NCI-H524 (cell line): ENCODE data around the gene ZDHHC5.
A peak's percentile ranks its signal among the peaks of the same experiment; 100 is the strongest.

Experiments used
- DNase-seq, 2 experiments: peaks; one replicate each; lab custom pipeline; 2025; lab: John Stamatoyannopoulos, UW

Gene ZDHHC5, protein sequence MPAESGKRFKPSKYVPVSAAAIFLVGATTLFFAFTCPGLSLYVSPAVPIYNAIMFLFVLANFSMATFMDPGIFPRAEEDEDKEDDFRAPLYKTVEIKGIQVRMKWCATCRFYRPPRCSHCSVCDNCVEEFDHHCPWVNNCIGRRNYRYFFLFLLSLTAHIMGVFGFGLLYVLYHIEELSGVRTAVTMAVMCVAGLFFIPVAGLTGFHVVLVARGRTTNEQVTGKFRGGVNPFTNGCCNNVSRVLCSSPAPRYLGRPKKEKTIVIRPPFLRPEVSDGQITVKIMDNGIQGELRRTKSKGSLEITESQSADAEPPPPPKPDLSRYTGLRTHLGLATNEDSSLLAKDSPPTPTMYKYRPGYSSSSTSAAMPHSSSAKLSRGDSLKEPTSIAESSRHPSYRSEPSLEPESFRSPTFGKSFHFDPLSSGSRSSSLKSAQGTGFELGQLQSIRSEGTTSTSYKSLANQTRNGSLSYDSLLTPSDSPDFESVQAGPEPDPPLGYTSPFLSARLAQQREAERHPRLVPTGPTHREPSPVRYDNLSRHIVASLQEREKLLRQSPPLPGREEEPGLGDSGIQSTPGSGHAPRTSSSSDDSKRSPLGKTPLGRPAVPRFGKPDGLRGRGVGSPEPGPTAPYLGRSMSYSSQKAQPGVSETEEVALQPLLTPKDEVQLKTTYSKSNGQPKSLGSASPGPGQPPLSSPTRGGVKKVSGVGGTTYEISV

DNA sequence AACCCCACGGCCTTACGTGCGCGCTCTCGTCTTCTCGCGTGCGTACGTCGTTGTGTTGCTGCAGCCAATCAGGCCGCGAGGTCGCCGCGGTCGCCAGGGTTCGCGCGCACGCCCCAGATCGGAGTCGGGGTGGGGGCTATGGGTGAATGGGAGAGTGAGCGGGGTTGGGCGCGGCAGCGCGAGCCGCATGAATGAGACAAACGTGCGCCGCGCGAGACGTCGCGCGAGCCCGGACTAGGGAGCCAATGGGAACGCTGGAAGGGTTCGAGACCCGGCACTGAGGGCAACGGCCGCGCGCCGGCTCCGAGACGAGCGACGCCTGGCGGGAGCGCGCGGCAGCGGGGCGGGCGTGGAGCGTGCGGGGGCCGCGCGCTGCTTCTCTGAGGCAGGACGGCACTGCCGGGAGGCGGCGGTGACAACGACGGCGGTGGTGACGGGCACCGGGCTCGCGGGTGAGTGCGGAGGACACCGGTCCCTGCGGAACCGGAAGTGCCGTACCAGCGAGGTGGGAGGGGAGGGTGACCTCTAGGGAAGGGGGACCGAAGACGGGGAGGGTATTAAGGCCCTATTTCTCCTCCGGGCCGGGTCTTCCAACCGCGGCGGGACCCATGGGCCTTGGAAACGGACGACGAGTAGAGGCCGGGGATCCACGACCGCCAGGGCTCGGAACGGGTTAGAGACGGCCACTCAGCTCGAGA is at the start of gene ZDHHC5:
ZDHHC5 (plus strand) TSS at position 379 of the 698 bp plus-strand sequence. CDS start 4,977 bp downstream, outside the sequence.
- DNase-seq = peak; percentile 94 to 97

DNA sequence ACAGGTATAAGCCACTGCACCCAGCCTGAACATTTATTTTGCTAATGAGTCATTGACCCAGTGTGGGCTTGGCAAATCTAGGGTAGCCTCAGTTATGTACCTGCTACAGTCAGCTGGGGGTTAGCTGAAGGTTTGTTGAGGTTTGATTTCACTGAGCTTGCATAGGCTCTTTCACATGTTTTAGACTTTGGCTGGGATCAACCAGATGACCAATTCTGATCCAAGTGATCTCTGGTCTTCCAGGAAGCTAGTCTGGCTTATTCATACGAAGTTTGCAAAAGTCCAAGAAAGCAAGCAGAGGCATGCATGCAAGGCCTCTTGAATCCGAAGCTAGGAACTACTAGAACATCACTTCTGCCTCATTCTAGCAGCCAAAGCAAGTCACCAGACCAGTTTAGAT is 49.5 kb upstream of the ZDHHC5 start:
- DNase-seq = no peak

DNA sequence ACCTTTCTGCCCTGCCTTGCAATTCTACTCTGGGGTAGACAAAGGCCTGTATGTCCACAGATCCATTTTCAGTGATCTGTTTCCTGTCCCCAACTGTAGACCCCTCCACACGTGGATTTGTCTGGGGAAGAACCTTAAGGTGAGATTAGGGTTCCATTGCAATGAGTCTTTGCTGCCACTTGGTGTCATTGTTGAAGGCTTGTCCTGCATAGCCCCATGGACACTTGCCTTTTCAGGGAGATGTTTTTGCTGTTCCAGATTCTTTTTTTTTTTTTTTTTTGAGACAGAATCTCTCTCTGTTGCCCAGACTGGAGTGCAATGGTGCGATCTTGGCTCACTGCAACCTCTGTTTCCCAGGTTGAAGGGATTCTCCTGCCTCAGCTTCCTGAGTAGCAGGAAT is 48.6 kb upstream of the ZDHHC5 start:
- DNase-seq = no peak

DNA sequence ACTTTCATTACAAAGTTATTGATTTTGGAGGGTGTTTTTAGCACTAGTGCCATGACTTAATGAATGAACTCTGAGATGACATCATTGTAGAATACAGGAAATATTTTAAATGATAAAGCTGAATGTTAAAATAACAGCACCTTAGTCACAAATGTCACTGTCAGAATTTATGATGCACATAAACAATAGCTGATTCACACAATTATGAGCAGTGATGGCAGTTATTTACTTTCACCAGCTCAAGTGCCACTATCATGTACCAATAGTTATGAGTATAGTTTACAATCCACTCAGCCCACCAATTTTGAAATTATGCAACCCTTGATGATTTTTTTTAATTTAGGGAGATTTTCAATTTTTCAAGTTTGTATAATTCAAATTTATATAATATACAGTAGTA is 47.4 kb upstream of the ZDHHC5 start:
- DNase-seq = no peak

DNA sequence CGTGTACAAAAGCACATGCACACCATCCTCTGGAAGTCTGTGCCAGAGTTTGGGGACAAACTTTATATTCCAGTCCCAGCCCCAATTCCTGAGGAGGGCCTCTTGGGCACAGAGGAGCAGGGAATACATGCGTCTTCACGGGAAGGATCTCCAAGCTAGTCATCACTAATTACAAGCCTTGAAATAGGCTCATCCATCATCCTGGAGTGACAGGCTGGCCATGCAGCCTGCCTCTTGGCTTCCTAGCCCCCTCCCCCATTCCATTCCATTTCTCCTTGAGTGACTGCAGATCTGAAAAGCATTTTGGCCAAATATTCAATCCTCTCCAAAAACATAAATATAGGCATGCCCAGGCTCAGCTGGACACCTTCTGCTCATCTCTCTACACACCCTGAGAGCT is 45.7 kb upstream of the ZDHHC5 start:
- DNase-seq = no peak

DNA sequence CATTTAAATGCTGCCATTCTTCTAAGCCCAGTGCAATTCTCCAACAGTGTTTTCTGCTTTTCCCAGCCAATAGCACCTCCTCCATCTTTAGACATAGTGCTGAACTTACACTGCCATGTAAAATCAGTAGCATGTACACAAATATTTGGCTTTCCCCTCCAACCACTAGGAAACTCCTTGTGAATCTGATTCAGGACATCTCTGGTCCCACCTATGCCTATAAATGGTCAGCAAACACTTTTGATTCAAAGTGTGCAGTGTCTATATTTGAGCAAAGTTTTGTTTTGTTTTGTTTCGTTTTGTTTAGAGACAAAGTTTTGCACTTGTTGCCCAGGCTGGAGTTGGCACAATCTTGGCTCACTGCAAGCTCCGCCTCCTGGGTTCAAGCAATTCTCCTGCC is 43.0 kb upstream of the ZDHHC5 start:
- DNase-seq = no peak

DNA sequence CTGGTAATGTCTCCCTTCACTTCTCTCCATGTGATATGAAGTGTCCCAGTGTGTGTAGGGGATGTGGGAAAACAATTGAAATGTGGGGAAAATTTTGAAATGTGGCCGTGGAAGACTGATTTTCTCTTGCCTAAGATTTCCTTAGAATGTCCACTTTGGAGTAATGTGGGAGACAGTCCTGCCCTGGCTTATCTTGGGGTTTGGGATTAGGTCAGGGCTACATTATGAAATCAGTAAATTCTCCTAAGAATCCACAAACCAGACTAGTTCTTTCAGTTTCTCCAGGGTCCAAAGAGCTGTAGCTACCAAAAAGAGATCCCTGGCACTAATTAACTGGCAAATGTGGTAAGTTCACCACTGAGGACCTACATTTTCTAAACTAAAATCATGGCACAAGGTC is 41.0 kb upstream of the ZDHHC5 start:
- no peak for DNase-seq

DNA sequence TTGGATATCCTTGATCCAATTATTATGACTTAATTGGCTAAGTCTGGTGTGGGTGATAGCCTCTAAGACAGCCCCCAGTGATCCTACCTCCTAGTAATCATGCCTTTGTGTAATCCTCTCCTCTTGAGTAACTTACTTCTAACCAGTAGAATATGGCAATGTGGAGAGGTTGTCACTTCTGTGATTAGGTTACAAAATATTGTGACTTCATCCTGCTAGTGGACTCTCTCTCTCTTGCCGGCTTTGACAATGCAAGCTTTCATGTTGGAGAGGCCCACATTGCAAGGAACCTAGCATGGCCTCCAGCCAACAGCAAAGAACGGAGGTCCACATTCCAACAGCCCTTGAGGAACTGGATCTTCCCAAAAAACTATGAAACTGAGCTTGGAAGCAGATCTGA is 37.7 kb upstream of the ZDHHC5 start:
- DNase-seq = no peak

DNA sequence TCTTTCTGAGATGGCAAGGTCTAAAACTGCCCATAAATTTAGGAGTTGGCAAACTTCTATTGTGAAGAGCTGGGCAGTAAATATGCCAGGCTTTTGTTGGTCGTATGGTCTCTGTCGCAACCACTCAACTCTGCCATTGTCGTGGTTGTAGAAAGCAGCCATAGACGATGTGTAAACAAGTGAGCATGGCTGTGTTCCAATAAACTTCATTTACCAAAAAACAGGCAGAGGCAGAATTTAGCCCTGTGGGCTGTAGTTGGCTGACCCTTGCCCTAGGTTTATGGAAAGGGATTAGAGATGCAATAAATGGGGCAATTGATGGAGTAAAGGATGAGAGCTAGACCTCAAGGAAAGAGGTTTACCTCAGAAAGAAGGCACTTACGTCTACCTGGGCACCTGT is 35.8 kb upstream of the ZDHHC5 start:
- DNase-seq = no peak

DNA sequence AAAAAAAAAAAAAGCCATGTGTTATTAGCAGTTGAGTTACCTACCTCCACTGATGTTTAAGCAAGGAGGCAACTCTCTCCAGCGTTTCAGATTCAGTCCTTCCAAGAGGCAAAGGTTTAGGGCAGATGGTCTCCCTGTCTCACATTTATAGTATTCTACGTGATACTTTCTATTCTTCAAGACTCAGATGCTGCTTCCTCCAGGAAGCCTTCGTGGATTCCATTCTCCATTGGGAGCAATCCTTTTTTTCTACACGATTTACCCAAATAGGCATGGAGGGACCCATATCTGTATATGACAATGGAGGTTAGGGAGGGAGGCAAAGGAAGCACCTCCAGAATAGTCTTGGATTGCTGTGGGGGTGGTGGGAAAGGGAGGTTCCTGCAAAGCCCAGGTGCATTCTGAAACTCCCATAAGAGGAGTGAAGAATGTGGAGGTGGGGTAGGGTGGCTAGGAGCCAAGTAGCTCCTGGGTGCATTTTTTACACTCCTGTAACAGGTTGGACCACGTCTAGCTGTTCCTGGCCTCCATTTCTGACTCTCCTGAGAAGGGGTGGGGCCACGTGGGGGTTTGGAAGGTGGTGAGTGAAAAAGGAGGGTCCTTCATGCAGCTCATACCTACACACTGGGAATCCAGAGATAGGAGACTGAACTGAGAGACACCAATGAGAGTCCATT is 34.4 kb upstream of the ZDHHC5 start:
- DNase-seq = no peak

DNA sequence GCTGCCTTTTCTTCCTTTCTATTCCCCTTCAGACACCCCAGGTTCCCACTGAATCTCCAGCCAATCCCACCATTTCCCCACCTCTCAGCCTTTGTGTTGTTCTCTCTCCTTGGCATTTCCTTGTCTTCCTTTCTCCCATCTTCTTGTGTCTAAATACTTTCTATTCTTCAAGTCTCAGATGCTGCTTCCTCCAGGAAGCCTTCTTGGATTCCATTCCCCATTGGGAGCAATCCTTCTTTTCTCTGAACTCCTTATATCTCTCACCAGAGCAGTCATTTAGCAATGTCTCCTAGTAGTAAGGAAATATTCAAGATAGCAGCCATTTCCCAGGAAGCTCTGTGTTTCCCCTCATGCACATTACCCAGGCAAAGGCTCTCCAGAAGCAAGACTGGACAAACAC is 33.6 kb upstream of the ZDHHC5 start:
- no peak for DNase-seq

DNA sequence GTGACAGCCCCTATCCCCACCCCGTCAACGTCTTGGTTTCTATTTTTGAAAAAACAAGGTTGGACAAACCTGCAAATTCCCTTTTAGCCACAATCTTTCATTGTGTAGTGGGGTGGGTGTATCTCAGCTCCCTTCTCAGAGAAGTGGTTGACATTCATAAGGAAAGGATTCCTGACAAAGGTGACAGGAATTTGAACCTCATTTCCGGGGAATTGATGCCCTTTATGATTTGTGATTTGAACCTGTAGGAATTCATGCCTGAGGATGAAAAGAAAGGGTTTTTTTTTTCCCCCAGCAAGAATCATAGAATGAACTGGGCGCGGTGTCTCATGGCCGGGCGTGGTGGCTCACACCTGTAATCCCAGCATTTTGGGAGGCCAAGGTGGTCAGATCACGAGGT is 32.7 kb upstream of the ZDHHC5 start:
- no peak for DNase-seq

DNA sequence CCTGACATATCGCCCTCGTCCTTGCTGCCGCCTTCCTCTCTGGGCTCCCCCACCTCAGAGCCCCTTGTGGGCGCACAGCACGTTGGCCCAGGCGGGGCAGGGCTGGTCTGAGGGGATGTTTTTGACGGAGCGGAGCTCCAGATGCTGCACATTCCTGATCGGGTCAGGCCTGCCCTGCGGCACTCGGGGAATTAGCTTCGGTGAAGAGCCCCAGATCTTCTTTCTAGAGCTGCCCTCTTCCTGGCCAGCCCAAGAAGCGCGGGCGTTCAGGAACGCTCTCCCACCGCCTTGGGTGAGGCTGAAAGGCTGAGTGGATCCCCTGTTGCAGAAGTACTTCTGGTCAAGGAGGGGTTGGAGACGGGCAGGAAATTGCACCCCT is 30.3 kb upstream of the ZDHHC5 start:
- DNase-seq = peak in 1 of 2 experiments; percentile 59

DNA sequence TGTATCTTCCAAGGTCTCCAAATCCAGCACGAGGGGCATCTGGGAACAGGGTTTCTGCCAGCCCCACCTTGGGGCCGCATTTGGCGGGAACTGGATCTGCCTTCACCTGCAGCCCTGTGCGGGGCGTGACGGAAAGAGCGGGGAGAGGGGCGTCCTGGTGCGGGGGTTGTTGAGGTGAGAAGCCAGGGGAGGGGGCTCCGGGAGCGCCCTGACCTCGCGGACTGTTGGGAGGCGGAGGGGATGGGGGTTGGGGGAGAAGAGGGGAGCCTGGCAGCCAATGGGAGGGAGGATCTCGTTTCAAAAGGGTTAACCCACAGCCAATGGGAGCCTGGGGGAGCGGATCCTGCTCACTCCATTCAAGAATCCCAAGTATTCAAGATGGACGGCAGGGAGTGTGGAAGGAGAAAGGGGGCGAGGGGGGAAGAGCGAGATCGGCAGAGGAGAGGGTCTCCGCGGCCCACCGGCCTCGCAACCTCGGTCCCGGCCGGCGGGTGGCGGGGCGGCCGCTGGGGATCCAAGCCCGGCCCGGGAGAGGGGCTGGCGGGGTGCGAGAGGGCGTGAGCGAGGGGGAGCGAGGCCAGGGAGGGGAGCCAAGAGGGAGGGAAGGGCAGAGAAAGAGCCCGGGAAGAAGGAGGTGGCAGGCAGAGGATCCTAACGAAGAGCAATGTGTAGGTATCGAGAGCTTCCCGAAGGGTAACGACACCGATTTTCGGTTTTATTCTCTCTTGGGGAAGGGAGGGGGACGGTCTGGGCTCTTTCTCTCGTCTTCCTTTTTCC is 29.7 kb upstream of the ZDHHC5 start:
- peak; percentile 77 to 89 for DNase-seq

DNA sequence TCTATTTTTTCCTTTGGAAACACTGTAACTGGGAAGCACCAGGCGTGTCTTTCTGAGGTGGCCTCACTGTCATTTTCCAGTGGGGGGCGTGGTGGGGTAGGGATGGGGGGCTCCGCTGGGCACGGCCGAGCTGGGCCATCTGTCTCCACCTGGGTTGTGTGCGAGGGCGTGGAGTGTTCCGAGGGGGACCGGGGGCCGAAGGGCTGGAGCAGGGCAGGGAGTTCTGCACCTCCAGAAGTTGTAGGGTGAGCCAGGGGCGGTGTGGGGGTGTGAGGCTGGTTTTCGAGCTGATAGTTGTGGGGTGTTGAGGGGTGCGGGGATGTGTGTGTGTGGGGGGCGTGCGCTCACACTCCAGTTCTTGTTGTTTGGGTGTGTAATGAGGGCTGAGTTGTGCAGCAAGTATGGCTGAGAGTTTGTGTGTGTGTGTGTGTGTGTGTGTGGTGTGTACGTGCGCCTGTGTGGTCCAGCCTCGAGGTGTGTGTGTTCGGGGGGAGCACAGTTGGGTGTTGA is 29.0 kb upstream of the ZDHHC5 start:
- peak in 1 of 2 experiments; percentile 40 for DNase-seq

DNA sequence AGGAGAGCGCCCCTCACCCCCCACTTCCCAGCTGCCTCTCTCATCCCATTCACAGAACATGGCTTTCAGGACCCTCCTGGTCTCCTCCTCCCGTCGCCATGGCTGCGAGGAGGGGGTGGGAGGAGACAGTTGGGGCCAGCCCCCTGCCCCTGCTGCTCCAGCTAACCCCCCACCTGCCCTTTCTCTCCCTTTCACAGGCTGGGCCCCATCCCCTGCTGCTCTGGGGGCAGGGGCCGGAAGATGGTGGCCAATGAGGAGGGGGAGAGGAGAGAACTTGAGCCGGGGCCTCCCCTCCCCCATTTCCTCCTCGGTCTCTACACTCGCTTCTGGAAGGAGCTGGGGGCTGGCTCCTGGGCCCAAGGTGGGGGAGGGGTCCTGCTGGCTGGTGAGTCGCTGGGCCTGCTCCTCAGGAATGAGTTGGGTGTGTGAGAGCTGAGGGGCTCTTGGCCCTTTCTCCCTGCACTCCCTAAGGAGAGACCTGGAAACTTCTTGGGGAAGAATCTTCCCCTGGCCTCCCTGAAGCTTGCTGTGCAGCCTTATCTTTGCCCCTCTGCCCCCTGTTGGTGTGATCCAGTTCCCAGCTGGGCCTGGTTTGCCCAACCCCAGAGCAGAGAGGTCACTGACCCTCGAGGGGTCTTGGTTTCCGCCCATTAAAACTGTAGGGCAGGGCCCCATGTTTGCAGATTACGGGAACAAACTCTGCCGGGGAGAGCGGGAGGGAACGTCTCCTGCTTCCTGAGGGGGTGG is 28.4 kb upstream of the ZDHHC5 start:
- DNase-seq = peak in 1 of 2 experiments; percentile 16

DNA sequence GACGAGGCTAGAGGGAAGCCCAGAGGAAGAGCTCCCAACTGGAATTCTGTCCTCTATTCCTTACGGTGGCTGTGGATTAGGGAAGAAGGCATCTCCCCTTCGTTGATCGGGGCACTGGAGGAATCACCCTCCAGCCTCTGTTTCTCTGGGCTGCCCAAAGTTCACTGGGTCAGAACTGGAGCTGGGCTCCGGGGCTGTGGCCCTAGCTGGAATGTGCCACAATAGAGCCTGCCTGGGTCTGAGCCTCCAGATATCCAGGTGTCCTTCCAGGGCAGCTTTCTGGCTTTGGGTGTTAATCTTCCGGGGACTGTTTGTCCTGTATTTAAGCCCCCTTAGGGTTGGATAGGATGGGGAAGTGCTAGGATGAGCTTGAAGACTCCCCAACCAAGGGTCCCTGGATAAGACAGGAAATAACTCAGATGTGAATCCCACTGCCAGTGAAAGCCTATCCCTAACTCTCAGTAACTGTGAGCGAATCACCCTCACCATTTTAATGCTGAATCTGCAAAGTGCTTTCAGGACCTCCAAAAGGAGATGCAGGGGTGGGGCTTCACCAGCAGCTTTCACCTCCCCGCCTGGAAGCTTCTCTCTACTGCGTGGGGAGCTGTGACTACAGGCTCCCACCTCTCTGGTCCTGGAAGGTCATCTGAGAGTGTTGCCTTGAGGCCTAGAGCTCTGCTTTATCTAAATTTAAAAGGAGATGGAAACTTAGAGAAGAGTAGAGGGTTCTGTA is 27.7 kb upstream of the ZDHHC5 start:
- no peak for DNase-seq

DNA sequence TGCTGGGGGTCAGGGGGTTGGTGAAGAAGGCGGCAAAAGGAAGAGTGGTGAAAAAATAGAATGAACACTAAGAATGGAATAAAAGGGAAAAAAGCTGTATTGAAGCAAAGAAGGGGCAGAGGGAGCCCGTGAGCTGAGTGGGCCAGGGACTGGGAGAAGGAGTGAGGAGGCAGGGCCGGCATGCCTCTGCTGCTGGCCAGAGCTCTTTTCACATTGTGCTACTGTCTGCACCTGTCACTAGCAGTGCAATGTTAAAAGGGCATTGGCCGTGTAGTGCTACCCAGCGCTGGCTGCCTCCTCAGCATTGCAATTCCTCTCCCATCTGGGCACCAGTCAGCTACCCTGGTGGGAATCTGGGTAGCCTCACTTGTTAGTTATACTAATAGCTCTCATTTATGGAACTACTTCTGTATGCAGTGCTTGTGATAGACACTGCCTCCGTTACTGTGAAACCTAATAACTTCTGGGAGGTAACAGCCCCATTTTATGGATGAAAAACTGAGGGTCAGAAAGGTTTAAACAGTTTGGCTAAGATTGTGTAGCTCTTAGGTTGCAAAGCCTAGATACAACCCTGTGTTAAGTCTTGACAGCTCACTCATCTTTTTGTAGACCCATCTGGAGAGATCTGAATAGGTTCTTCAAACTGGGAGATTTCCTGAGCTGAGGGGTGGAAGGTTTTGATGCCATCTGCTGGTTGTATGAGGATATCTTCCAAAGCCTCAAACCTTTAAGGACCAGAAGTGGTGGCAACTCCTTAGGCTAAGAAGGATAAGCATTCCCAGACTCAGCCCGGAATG is 26.7 kb upstream of the ZDHHC5 start:
- peak; percentile 58 to 78 for DNase-seq

DNA sequence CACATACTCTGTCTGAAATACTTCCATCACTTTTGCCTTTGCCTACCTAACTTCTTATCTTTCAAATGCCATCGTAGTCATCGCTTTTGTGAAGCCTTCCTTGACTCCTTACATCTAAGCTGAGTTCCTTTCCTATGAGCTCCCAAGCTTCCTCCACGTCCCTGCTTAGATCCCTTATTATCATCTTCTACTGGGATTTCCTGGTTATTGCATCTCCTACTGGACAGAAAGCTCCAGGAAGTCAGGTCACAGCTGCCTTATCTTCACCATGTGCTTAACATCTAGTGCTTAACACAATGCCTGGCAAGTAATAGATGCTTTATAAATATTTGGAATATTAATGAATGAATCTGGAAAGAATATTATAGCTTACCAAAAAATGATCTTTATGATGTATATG is 24.1 kb upstream of the ZDHHC5 start:
- no peak for DNase-seq
